HUES6 (cell line): ENCODE measurements around the gene CLRN2.

Source experiments
- H3K27ac ChIP-seq: 2 replicates; pipeline ENCODE4 v1.7.0; 2013; ENCODE audit warnings: low read depth, mild to moderate bottlenecking, low read length, inconsistent platforms
- H3K27me3 ChIP-seq: 2 replicates; pipeline ENCODE4 v1.6.1; 2013; ENCODE audit warnings: low read length; ENCODE audit not compliant: control insufficient read depth, insufficient read depth
- H3K36me3 ChIP-seq: 2 replicates; pipeline ENCODE4 v1.6.1; 2013; ENCODE audit warnings: low read length; ENCODE audit not compliant: control insufficient read depth, insufficient read depth
- H3K4me1 ChIP-seq: 2 replicates; pipeline ENCODE4 v1.6.1; 2013; ENCODE audit warnings: low read length; ENCODE audit not compliant: control insufficient read depth, insufficient read depth
- H3K4me3 ChIP-seq: 2 replicates; pipeline ENCODE4 v1.5.1; 2013; ENCODE audit warnings: low read depth, low read length
- H3K9ac ChIP-seq: one replicate; pipeline ENCODE4 v1.6.1; 2013; ENCODE audit warnings: mild to moderate bottlenecking, low read length
- H3K9me3 ChIP-seq: 2 replicates; pipeline ENCODE4 v1.6.1; 2013; ENCODE audit warnings: low read depth, low read length; ENCODE audit not compliant: control insufficient read depth, insufficient read depth

The CLRN2 gene

DNA sequence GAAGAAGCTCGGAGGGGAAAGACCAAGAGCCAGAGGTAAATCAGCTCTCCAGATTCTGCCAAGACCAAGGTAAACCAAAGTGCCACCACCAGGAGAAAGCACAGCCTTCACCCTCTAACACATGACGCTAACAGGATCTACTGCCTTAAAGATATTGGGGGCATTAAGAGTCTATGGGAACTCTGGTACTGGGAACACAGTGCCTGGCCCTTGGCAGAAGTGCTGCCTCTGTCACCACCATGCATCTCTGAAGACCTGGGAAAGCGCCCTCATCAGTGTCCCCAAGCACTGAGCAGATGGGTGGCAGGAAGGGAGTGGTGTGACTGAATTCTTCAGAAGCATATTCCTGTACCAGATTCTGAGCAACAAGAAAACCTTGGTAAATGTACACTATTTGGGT lies 4.4 kb upstream of the CLRN2 start:
- Histone ChIP-seq H3K27ac (no peak overlapping the region), H3K4me3 (peak overlapping the region; percentile 67; the same call in 1 of the 2 replicates), H3K9ac (no peak overlapping the region)

DNA sequence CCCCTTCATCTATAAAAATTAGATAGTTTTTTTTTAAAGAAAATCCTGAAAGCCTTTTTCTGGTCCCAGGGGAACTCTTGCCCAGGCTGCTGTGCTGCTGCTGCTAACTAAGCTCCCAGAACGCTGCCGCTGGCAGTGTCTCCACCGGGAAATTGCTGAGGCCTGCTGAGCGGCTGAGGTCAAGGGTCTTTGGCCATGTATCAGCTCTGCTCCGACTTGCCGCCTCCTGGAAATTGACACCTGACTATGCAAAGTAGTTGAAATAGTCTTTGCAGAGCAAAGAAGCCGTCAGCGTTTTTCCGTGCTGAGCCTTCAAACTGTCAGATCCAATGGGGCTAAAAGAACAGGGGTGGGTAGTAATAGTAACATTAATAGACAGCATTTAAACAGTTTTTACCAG lies 3.9 kb upstream of the CLRN2 start:
- H3K27ac ChIP-seq = no peak overlapping the region
- H3K36me3 ChIP-seq = peaks cover 12% of the 10 kb centered on the region
- no peaks in the 10 kb centered on the region for H3K9me3 ChIP-seq
- H3K4me1 ChIP-seq = no peaks in the 10 kb centered on the region; the same call in 1 of the 2 replicates
- H3K27me3 ChIP-seq = no peaks in the 10 kb centered on the region; the same call in 1 of the 2 replicates
- H3K9ac ChIP-seq = no peak overlapping the region
- peak overlapping the region; percentile 67 for H3K4me3 ChIP-seq

More for the DNA sequence above, 4.4 kb upstream of the CLRN2 start:
- H3K27me3 ChIP-seq = no peaks in the 10 kb centered on the region; the same call in 1 of the 2 replicates
- no peaks in the 10 kb centered on the region for H3K9me3 ChIP-seq
- H3K36me3 ChIP-seq = peaks cover 12% of the 10 kb centered on the region
- H3K4me1 ChIP-seq = no peaks in the 10 kb centered on the region; the same call in 1 of the 2 replicates

DNA sequence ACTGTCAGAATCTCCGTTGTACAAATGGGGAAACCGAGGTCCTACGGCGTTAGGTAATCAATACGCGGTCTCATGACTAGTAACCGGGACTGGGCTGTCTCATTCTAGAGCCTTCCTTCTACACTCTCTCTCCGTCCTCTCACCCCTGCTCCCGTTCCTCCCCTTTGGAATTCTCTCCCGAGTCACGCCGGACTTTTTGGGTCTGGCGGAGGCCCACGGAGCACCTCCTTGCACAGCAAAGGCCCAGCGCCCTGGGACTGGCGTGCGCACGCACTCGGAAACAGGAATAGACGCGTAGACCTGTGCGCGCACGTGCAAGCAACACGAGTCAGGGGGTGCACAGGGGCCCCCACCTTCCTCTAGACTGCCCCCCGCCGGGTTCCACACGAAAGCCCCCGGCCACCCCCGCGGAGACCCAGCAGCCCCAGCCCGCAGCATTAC lies 3.4 kb upstream of the CLRN2 start:
- Histone ChIP-seq H3K9me3 (no peaks in the 10 kb centered on the region), H3K4me3 (peak overlapping the region; percentile 67), H3K9ac (peak overlapping the region; percentile 50), H3K27me3 (no peaks in the 10 kb centered on the region; the same call in 1 of the 2 replicates), H3K4me1 (no peaks in the 10 kb centered on the region; the same call in 1 of the 2 replicates), H3K27ac (no peak overlapping the region), H3K36me3 (peaks cover 10% of the 10 kb centered on the region)

DNA sequence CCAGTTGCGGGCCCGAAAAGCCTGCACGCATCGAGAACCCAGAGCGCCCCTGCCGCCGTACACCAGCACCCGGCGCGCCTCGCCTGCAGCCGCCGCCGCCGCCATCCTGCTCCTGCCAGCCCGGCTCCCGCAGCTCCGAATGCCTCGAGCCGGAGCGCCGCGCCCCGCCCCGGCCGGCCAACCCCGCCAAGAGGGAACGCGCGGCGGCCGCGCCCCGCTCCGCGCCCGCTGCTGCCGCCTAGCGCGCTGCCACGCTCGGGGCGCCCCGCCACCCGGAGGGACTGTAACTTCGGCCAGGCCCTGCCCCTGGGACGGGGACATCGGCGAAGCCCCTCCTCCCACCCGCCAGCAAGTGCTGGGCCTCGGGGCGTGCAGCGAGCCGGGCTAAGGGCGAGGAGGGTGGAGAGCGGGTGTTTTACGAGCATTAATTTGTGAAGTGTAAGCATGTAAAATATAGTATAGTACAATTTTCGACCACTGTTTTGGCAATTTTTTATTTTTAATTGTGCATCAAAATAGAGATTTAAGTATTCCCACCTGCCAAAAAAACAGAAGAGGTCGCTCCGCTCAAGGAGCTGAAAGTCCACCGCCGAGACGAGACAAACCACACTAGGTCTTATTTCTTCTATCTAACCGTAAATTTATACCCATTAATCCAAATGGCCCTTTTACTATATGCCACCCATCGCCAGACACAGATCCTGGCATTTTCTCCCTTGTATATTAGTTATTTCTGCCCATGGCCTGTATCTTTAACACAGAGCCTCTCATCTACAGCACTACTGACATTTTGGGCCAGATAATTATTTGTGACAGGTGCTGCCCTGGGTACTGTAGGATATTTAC lies 2.8 kb upstream of the CLRN2 start, which contains the start of gene QDPR:
Gene QDPR (minus strand): TSS at position 141 of the 846 bp plus-strand sequence. CDS start 36 bp downstream, at position 105.
- H3K9ac ChIP-seq = peak within 1 kb of the TSS; percentile 50
- peak within 1 kb of the TSS; percentile 67 for H3K4me3 ChIP-seq
- no peak within 1 kb of the TSS for H3K27ac ChIP-seq
- H3K27me3 ChIP-seq = no peaks in the 10 kb centered on the region; the same call in 1 of the 2 replicates
- peaks cover 3% of the 10 kb centered on the region for H3K4me1 ChIP-seq
- no peaks in the 10 kb centered on the region for H3K9me3 ChIP-seq
- H3K36me3 ChIP-seq = peaks cover 5% of the 10 kb centered on the region

DNA sequence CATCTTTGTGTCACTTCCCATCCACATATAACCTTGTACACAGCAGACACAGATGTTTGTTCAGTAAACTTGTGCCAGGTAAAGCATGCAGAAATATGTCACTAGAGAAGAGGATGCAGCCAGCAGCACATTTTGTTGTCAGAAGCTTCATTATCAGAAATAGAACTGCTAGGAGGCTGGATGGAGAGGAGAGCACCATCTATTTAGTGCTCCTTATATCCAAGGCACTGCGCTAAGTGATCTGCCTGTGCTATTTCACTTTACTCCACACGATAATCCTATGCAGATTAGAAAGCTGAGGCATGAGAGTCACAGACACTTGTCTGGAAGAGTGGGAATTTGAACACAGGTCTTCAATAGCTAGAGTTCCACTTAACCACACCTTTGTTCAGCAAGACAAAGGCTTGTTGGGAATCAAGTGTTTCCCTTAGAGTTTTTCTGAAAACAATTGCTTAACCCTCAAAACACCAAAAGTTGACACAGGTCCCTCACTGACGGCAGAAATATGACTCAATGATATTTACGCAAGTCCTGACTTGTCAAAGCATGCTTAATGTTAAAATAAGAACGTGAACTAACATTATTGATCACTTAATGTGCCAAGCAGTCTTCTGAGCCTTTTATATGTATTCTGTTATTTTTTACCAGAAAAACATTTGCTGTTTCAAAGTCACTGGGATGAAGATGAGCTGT lies 1.8 kb upstream of the CLRN2 start:
- H3K36me3 ChIP-seq = no peaks in the 10 kb centered on the region; the same call in none of the 2 replicates
- peaks cover 12% of the 10 kb centered on the region for H3K4me1 ChIP-seq
- no peaks in the 10 kb centered on the region; the same call in 1 of the 2 replicates for H3K27me3 ChIP-seq
- no peak overlapping the region for H3K27ac ChIP-seq
- no peak overlapping the region for H3K9ac ChIP-seq
- no peak overlapping the region for H3K4me3 ChIP-seq
- no peaks in the 10 kb centered on the region for H3K9me3 ChIP-seq

DNA sequence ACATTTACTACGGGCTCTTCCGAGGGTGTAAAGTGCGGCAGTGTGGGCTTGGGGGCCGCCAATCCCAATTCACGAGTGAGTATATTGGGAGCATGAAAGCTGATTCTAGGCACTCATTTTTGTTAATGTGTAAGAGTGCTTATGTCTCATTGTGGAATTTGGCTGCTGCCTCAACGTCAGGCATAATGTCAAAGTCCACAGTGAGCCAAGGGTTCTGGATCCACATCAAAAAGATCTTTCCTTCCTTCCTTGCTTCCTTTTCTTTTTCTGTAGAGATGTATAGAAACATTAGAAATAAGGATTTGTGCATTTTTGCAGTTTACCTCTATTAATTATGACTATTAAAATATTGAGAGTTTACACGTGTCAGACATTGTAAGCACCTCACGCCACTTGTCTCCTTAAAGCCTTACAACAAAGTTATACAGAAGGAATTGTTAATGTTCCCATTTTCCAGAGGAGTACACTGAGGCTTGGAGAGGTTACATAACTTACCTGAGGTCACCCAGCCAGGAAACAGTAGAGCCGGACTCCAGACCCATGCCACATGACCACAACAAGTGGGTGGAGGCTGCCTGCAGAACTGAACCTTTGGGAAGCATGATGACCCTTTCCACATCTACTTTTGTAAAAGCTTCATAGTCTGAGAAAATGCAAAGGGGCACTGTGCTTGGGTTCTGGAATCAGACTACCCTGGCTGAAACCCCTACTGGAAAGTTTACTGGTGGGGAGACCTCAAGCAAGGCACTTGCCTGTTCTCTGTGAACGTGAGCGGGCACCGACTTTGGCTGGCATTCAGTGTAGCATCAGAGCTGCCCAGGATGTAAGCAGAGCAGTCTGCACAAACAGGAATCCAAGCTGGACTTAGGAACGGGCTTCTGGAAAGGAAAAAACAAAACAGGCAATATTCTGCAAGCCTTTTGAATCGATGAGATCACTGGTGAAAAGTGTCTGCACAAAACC lies 761 bp downstream of the CLRN2 start:
- H3K9me3 ChIP-seq = no peaks in the 10 kb centered on the region
- H3K36me3 ChIP-seq = no peaks in the 10 kb centered on the region
- H3K27ac ChIP-seq = no peak overlapping the region
- H3K9ac ChIP-seq = no peak overlapping the region
- no peak overlapping the region for H3K4me3 ChIP-seq
- no peaks in the 10 kb centered on the region; the same call in 1 of the 2 replicates for H3K27me3 ChIP-seq
- peaks cover 14% of the 10 kb centered on the region for H3K4me1 ChIP-seq

DNA sequence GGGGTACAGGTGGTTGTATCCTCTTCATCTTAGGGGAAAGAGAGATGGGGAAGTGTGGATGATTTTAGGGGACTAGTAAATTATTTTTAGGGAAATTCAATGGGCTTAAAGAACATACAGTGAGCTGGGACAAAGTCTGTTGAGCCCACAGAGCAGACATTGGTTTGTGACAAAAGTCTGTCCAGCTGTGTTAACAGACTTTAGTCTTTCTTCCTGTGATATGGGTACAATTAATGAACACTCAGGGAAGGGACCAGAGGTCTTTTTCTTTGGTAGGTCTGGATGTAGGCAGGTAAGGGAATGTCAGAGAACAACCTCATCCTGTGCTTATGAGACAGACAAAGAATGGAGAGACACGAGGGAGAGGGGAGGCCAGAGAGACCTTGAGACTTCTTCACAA lies 2.0 kb downstream of the CLRN2 start:
- Histone ChIP-seq H3K36me3 (no peaks in the 10 kb centered on the region), H3K27me3 (no peaks in the 10 kb centered on the region; the same call in 1 of the 2 replicates), H3K9me3 (no peaks in the 10 kb centered on the region), H3K4me3 (no peak overlapping the region), H3K27ac (no peak overlapping the region), H3K9ac (no peak overlapping the region), H3K4me1 (peaks cover 14% of the 10 kb centered on the region)

DNA sequence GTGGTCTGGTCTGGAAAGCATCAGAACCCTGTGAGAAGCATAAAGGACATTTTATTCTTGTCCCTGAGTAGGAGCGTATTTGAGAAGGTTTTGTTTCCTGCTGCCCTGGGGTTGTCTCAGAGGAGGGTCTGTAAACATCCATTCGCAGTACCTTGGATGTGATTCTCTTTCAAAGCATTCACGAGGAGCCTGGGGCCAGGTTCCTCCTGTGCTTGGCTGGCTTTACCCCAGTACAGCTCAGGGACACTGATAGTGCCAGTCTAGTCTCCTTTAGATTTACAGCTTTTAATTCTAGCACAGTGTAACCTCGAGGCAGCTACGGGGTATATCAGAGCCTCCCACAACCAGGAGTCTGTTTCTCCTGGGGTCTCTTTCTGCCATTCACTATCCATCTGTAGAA lies 2.7 kb downstream of the CLRN2 start:
- Histone ChIP-seq H3K4me3 (peak overlapping the region; percentile 15; the same call in 1 of the 2 replicates), H3K9ac (no peak overlapping the region), H3K27me3 (no peaks in the 10 kb centered on the region; the same call in 1 of the 2 replicates), H3K36me3 (no peaks in the 10 kb centered on the region), H3K27ac (no peak overlapping the region), H3K4me1 (peaks cover 14% of the 10 kb centered on the region), H3K9me3 (no peaks in the 10 kb centered on the region)

DNA sequence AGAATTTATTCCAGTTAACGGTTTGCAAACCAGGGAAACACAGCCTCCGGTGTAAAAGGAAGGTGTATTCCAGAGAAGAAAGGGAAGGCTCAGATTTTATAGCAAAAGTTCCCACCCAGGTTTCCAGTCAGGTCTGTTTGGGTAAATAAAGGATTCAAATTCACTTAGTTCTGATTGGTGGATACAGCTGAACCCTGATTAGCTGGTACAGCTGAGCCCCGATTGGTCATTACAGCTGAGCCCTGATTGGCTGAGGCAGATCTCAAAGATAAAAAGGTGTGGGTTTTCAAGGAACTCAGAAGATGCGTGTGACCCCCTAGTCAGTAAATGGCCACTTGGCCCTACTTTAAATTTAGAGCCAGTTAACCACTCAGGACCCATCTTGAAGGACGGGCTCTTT lies 6.6 kb downstream of the CLRN2 start:
- H3K27ac ChIP-seq = no peak overlapping the region
- no peaks in the 10 kb centered on the region for H3K36me3 ChIP-seq
- H3K9ac ChIP-seq = no peak overlapping the region
- no peak overlapping the region for H3K4me3 ChIP-seq
- H3K4me1 ChIP-seq = peaks cover 14% of the 10 kb centered on the region
- no peaks in the 10 kb centered on the region for H3K9me3 ChIP-seq
- no peaks in the 10 kb centered on the region for H3K27me3 ChIP-seq

DNA sequence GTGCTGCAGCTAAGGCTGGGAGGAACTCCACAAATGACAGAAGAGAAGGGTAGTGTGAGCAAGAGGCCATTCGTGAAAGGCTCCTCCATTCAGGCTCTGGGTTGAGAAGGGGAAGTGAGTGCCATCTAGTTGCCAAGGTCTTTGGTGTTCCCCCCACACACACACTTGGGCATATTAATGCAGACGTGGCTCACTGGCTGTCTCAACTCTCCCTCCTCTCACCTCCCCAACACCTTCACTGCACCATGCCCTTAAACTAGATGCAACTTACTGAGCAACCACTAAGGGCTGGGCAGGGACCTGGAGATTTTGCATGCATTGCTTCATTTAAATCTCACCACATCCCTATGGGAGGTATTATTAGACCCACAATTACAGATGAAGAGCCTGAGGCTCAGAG lies 8.7 kb downstream of the CLRN2 start:
- H3K27ac ChIP-seq = no peak overlapping the region
- no peaks in the 10 kb centered on the region for H3K36me3 ChIP-seq
- H3K4me1 ChIP-seq = no peaks in the 10 kb centered on the region
- no peaks in the 10 kb centered on the region for H3K27me3 ChIP-seq
- H3K9me3 ChIP-seq = no peaks in the 10 kb centered on the region
- H3K9ac ChIP-seq = no peak overlapping the region
- no peak overlapping the region for H3K4me3 ChIP-seq
